Activated B cell treated with CpG ODN at 0.5 μM for 24 hours (primary cell): ENCODE data around the gene SPAG9. TPM values are rescaled to one million over a fixed set of nuclear protein-coding genes. Genes with fewer than 3 reads are reported as not detected.

Experiments
- ATAC-seq: fragments of 200-7000 bp; cut with Tn5 transposase; one replicate; pipeline ENCODE4 v1.10.0; 2021; ENCODE audit warnings: low read depth, mild to moderate bottlenecking, moderate library complexity
- CTCF ChIA-PET: fragments of 350-600 bp; sonication (Branson Sonifier 250); formaldehyde crosslinking; loops from one replicate; lab custom pipeline; 2021; ENCODE audit warnings: antibody characterized with exemption; lab: Charles Lee
- POLR2A ChIA-PET: fragments of 350-600 bp; sonication (Branson Sonifier 250); formaldehyde crosslinking; loops from one replicate; lab custom pipeline; 2021; ENCODE audit warnings: antibody characterized with exemption; lab: Charles Lee
- DNase-seq: peaks from one replicate; pipeline ENCODE4 v3.0.0; 2022
- H3K27ac Mint-ChIP-seq: one replicate; pipeline ENCODE4 v1.8.0; 2020; ENCODE audit warnings: mixed read lengths
- H3K27me3 Mint-ChIP-seq: one replicate; pipeline ENCODE4 v1.8.0; 2021; ENCODE audit warnings: mixed read lengths
- H3K36me3 Mint-ChIP-seq: one replicate; pipeline ENCODE4 v1.8.0; 2021; ENCODE audit warnings: low read depth, mixed read lengths
- H3K4me1 Mint-ChIP-seq: one replicate; pipeline ENCODE4 v1.8.0; 2021; ENCODE audit warnings: mixed read lengths
- H3K4me3 Mint-ChIP-seq: one replicate; pipeline ENCODE4 v1.8.0; 2020; ENCODE audit warnings: mild to moderate bottlenecking, mixed read lengths
- H3K9me3 Mint-ChIP-seq: one replicate; pipeline ENCODE4 v1.8.0; 2020; ENCODE audit warnings: mixed read lengths
- intact Hi-C: fragments of 100-400 bp; cut with micrococcal nuclease; formaldehyde crosslinking; loops from one replicate; pipeline ENCODE4 v1.15.1; 2024
- total RNA-seq: library from RNA; stranded (reverse); gene quantifications from 2 replicates; pipeline ENCODE4 v1.2.3, GENCODE V29; 2022
- TF ChIP-seq, protein P1 (sequence below): fragments of 200-600 bp; IDR thresholded peaks from one replicate; pipeline ENCODE4 v1.8.0; 2022; ENCODE audit warnings: antibody characterized with exemption, mild to moderate bottlenecking

The SPAG9 gene
- total RNA-seq, 1 donor from 2014 or later, result 49.3 TPM

DNA sequence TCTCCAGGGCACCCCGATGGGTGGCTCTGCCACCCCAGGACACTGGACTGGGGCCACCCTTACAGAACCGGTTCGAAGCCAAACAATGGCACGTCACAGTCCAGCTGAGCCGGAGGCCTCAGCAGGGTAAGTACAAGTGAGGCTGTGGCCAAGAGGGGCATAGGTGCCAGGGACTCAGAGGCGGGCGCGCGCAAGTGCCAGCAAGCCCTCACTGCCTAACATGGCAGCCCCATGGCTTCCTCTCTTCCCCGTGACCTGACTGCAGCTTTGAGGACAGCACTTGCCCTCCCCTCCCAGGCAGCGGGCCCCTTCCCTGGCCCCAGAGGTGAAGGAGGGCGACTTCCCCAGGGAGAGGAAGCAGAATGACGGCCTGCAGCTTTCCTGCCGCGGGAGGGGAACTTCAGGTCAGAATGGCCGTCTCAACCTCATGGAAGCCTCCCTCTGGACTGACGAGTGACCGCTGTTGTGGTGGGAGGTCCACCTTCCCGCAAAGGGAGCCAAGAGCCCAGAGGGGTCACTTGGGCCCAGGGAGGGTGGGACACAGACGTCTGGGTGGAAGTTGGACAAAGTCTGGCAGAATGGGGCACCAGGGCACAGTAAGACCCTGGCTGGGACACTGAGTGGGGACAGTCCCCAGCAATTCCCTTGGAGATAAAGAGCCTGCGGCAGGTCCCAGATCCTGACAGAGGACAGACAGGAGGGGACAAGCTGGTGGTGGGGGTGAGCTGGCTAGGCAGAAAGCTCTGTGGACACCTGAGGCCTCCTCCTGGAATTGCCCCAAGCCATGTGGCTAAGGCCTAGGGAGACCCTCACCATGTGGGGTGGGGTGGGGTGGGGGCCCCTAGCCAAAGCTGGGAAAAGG lies 202.4 kb downstream of the SPAG9 start:
- Mint-ChIP-seq H3K4me3 (no peak overlapping the region), H3K4me1 (peaks cover 32% of the 10 kb centered on the region), H3K36me3 (no peaks in the 10 kb centered on the region), H3K27ac (no peak overlapping the region), H3K9me3 (no peaks in the 10 kb centered on the region), H3K27me3 (no peaks in the 10 kb centered on the region)
- TF ChIP-seq, protein P1, sequence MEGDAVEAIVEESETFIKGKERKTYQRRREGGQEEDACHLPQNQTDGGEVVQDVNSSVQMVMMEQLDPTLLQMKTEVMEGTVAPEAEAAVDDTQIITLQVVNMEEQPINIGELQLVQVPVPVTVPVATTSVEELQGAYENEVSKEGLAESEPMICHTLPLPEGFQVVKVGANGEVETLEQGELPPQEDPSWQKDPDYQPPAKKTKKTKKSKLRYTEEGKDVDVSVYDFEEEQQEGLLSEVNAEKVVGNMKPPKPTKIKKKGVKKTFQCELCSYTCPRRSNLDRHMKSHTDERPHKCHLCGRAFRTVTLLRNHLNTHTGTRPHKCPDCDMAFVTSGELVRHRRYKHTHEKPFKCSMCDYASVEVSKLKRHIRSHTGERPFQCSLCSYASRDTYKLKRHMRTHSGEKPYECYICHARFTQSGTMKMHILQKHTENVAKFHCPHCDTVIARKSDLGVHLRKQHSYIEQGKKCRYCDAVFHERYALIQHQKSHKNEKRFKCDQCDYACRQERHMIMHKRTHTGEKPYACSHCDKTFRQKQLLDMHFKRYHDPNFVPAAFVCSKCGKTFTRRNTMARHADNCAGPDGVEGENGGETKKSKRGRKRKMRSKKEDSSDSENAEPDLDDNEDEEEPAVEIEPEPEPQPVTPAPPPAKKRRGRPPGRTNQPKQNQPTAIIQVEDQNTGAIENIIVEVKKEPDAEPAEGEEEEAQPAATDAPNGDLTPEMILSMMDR, result no peak
- CTCF ChIA-PET, result no interaction called here
- ATAC-seq (no peak), DNase-seq (no peak)
- POLR2A ChIA-PET, result interaction anchor here (0.6 to 3.7 kb wide), 4 partner anchors 9 to 235 kb away, joined by 4 to 50 read pairs (median 8); partner anchors contain the start of genes NME1 and TOB1
- intact Hi-C loops, result no loop called here

DNA sequence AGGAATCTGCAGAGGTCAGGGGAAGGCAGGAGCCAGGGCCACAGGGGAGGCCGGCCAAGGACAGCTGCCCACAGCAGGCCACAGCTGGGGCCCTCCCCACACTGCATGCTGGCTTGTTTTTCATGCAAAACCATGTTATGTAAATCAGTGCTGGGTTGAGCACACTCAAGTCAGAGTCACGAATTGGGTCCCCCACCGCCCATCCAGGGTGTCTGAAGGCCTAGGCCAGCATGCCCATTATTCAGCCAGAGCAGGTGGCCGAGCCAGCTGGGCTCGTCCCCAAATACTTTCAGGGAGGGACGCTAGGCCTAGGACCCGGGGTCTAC lies 203.3 kb downstream of the SPAG9 start:
- TF ChIP-seq, protein P1, result no peak
- ATAC-seq (peak; percentile 66), DNase-seq (no peak)
- intact Hi-C loops, result loop anchor here (2.0 kb wide), 1 partner anchor 51 kb away; the partner anchor contains the start of gene TOB1
- Mint-ChIP-seq H3K36me3 (no peaks in the 10 kb centered on the region), H3K9me3 (no peaks in the 10 kb centered on the region), H3K27ac (peak overlapping the region; percentile 24), H3K27me3 (no peaks in the 10 kb centered on the region), H3K4me3 (peak overlapping the region; percentile 15), H3K4me1 (peaks cover 32% of the 10 kb centered on the region)
- ChIA-PET POLR2A (interaction anchor here (0.6 to 3.7 kb wide), 3 partner anchors 12 to 200 kb away, joined by 3 to 50 read pairs (median 8); partner anchors contain the start of gene TOB1), CTCF (interaction anchor here (0.6 kb wide), 1 partner anchor 16 kb away, joined by 3 read pairs; no protein-coding TSS in a partner anchor)

DNA sequence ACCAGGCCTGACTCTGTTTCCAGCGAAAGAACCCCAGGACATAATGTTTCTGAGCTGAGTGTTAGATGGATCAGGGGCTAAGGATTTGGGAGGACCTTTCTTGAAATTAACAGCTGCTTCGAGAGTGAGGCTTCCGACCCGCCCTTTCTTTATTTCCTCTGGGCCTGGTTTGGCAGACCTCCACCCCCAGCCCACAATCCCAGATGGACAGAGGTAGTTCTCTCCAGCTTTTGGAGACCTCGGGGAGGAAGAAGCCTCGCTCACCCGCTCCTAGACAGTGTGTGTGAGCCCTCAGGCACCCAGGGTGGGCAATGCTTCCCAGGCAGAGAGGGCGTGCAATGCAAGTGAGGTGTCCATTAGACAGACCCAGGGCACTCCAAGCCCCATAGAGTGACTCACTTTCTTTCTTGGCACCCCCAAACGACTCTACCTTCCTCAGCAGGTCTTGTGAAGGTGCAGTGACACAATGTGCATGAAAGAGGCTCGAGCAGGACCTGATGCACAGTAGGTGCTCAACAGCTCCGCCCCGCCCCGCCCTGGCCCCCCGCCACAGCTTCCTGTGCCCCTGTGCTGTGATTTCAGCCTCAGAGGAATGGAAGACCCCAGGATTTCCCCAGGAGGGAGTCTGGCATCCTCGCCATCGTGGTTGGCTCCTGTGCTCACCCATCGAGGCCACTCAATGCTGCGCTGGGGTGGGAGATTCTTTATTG lies 203.8 kb downstream of the SPAG9 start:
- peaks cover 32% of the 10 kb centered on the region for H3K4me1 Mint-ChIP-seq
- H3K36me3 Mint-ChIP-seq, result no peaks in the 10 kb centered on the region
- no peaks in the 10 kb centered on the region for H3K27me3 Mint-ChIP-seq
- intact Hi-C loops, result loop anchor here (2.0 kb wide), 1 partner anchor 50 kb away; the partner anchor contains the start of gene TOB1
- ATAC-seq (peak; percentile 38), DNase-seq (no peak)
- no peaks in the 10 kb centered on the region for H3K9me3 Mint-ChIP-seq
- TF ChIP-seq, protein P1, result no peak
- H3K27ac Mint-ChIP-seq, result peak overlapping the region; percentile 24
- ChIA-PET CTCF (interaction anchor here (0.6 kb wide), 1 partner anchor 11 kb away, joined by 3 read pairs; no protein-coding TSS in a partner anchor), POLR2A (interaction anchor here (0.6 to 3.7 kb wide), 4 partner anchors 12 to 201 kb away, joined by 3 to 50 read pairs (median 6); partner anchors contain the start of gene TOB1)
- peak overlapping the region; percentile 15 for H3K4me3 Mint-ChIP-seq

DNA sequence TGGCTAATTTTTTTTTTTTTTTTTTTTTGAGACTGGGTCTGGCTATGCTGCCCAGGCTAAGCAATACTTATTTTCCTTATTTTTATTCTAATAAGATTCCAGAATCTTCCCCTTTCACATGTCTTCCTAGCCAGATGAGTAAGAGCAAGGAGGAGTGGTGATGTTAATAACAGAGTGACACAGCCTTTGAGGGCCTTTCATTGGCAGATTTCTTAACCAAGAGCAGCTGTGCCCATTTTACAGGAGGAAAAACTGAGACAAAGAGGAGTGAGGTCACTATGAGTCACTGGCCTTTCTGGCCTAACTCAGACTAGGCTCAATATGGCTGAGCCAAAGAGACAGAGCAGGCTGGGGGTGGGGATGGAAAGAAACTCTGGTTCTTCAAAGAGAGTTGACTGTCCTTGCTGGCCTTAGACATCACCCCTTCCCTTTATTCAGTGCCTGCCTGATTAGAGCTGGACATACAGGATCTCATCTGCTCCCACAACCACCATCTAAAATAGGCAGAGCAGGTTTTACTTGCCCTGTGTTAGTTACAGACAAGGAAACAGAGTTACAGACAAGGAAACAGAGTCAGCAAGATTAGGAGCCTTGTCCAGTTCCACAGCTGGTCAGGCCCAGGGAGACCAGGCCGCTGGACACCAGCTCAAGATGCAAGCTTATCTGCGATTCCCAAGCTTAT lies 204.5 kb downstream of the SPAG9 start:
- POLR2A ChIA-PET, result interaction anchor here (1.5 to 3.7 kb wide), 2 partner anchors 11 to 50 kb away, joined by 8 to 50 read pairs; partner anchors contain the start of gene TOB1
- ATAC-seq, result no peak
- H3K4me1 Mint-ChIP-seq, result peaks cover 32% of the 10 kb centered on the region

More for the DNA sequence above, 204.5 kb downstream of the SPAG9 start:
- no peak overlapping the region for H3K4me3 Mint-ChIP-seq
- H3K27me3 Mint-ChIP-seq, result no peaks in the 10 kb centered on the region
- H3K27ac Mint-ChIP-seq, result no peak overlapping the region
- DNase-seq, result no peak
- CTCF ChIA-PET, result interaction anchor here (0.6 kb wide), 1 partner anchor 11 kb away, joined by 3 read pairs; no protein-coding TSS in a partner anchor
- intact Hi-C loops, result loop anchor here (2.0 kb wide), 1 partner anchor 49 kb away; the partner anchor contains the start of gene TOB1
- no peaks in the 10 kb centered on the region for H3K9me3 Mint-ChIP-seq
- TF ChIP-seq, protein P1, result no peak
- H3K36me3 Mint-ChIP-seq, result no peaks in the 10 kb centered on the region
